Kidney epithelial cell (primary cell): ENCODE results near the gene TLCD5. TPM values are rescaled to one million over a fixed set of nuclear protein-coding genes. Genes with fewer than 3 reads are reported as not detected.

Experiments
- DNase-seq: peaks from one replicate; pipeline ENCODE4 v3.0.0-alpha.2; 2010; ENCODE audit warnings: low read depth
- H3K27me3 ChIP-seq: 2 replicates; pipeline ENCODE4 v1.6.0; 2011; ENCODE audit warnings: low read length; ENCODE audit not compliant: control insufficient read depth, insufficient read depth
- H3K36me3 ChIP-seq: 2 replicates; pipeline ENCODE4 v1.5.1; 2011; ENCODE audit warnings: low read length; ENCODE audit not compliant: control insufficient read depth, insufficient read depth
- H3K4me3 ChIP-seq: 2 replicates; pipeline ENCODE4 v1.5.1; 2011; ENCODE audit warnings: low read depth, mild to moderate bottlenecking, control low read depth, low read length
- total RNA-seq: library from RNA; depleted of rRNA; stranded (reverse); fragments of >200 nt; gene quantifications from 2 replicates; pipeline ENCODE4 v1.2.3, GENCODE V29; 2015
- TF ChIP-seq, protein P1 (sequence below): IDR thresholded peaks from 2 replicates; pipeline ENCODE4 v1.5.1; 2011; ENCODE audit warnings: mild to moderate bottlenecking, moderate library complexity, low read length, control low read depth, inconsistent platforms; ENCODE audit not compliant: insufficient read depth, poor library complexity, severe bottlenecking

The TLCD5 gene
- total RNA-seq, 1 donor from 2014 or later = 9.3 TPM

DNA sequence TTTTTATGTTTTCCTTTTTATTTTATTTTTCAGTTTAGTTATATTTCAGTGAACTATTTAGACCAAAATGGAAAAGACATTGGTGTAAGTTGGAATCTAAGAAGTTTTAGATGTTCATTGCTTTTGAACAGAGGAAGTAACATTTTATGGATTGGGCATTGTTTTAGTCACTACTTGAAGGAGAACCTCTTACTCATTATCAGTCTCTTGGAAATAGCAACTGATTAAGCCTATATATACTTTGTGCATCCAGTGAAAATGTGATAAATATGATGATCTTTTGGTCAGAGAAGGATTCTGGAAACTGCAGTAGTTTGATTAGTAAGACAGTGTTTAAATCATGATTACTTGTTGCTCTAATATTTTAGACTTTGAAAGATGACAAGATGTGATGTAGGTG is 25.5 kb downstream of the TLCD5 start:
- no peaks in the 10 kb centered on the region for H3K36me3 ChIP-seq
- no peak overlapping the region for H3K4me3 ChIP-seq
- TF ChIP-seq, protein P1, sequence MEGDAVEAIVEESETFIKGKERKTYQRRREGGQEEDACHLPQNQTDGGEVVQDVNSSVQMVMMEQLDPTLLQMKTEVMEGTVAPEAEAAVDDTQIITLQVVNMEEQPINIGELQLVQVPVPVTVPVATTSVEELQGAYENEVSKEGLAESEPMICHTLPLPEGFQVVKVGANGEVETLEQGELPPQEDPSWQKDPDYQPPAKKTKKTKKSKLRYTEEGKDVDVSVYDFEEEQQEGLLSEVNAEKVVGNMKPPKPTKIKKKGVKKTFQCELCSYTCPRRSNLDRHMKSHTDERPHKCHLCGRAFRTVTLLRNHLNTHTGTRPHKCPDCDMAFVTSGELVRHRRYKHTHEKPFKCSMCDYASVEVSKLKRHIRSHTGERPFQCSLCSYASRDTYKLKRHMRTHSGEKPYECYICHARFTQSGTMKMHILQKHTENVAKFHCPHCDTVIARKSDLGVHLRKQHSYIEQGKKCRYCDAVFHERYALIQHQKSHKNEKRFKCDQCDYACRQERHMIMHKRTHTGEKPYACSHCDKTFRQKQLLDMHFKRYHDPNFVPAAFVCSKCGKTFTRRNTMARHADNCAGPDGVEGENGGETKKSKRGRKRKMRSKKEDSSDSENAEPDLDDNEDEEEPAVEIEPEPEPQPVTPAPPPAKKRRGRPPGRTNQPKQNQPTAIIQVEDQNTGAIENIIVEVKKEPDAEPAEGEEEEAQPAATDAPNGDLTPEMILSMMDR = no peak
- no peaks in the 10 kb centered on the region for H3K27me3 ChIP-seq
- no peak for DNase-seq

DNA sequence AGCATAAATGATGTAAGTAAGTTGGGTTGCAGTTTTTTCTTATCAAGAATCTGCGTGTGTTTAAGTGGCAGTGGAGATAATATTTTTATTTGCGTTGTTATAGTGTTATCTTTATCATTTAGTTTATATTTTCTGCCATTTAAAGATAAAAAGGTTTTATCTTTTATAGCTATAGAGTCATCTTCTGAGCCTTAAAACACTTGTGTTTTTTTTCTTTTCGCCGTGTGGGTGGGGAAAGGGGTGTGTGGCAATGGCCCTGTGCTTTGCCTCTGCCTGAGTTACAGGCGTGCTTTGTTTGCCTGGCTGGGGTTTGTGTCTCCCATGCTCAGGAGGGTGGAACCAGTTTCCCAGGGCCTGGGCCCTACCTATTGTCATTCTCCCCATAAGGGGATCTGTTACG is 27.3 kb downstream of the TLCD5 start:
- H3K36me3 ChIP-seq = no peaks in the 10 kb centered on the region
- no peak for DNase-seq
- no peaks in the 10 kb centered on the region for H3K27me3 ChIP-seq
- TF ChIP-seq, protein P1 = no peak
- H3K4me3 ChIP-seq = no peak overlapping the region

DNA sequence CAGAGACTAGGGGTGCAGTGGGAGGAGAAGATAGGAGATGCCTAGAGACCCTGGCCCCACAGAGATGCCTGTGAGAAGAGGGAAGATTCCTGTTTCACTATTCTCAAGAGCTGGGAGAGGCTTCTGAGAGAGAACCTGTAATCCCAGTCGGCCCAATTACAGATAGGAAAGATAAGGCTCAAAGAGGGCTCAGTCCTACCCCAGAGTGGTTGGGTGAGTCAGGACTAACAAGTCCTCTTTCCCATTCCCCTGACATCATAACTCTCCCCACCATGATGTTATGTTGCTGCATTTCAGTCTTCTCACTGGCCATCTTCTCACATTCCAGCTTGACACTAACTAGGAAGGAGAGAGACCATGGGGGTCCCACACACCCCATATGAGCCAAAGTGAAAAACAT is 29.0 kb downstream of the TLCD5 start:
- Histone ChIP-seq H3K27me3 (no peaks in the 10 kb centered on the region), H3K4me3 (no peak overlapping the region), H3K36me3 (no peaks in the 10 kb centered on the region)
- DNase-seq = no peak
- TF ChIP-seq, protein P1 = no peak

DNA sequence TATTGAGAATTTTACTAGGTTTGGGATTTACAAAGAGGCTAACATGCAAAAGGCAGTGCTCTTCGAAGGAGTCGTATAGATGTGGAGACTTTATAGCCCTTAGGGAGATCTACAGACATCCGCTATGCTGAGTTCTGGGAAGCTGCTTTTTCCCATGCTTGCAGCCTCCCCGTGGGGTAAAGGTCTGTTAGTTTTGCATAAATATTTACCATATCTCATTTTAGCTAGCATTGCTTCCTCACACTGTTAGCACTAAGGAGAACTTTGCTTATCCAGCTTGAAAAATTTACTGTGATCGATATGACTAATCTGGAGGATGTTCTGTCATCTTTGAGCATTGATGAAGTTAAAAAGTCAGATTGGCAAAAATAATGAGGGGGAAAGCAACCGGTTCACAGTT is 29.7 kb downstream of the TLCD5 start:
- no peaks in the 10 kb centered on the region for H3K27me3 ChIP-seq
- DNase-seq = no peak
- no peaks in the 10 kb centered on the region for H3K36me3 ChIP-seq
- no peak overlapping the region for H3K4me3 ChIP-seq
- TF ChIP-seq, protein P1 = no peak

DNA sequence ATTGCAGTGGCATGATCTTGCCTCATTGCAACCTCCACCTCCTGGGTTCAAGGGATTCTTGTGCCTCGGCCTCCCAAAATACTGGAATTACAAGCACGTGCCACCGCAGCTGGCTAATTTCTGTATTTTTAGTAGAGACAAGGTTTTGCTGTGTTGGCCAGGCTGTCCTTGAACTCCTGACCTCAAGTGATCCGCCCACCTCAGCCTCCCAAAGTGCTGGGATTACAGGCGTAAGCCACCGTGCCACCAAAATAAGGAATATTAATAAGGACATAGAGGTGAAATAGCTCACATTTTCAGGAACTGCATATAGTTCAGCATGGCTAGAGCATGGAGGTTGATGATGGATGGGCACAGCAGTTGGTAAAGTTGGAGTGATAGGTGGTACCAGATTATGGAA is 32.5 kb downstream of the TLCD5 start:
- Histone ChIP-seq H3K27me3 (no peaks in the 10 kb centered on the region), H3K36me3 (no peaks in the 10 kb centered on the region), H3K4me3 (no peak overlapping the region)
- DNase-seq = no peak
- TF ChIP-seq, protein P1 = no peak

DNA sequence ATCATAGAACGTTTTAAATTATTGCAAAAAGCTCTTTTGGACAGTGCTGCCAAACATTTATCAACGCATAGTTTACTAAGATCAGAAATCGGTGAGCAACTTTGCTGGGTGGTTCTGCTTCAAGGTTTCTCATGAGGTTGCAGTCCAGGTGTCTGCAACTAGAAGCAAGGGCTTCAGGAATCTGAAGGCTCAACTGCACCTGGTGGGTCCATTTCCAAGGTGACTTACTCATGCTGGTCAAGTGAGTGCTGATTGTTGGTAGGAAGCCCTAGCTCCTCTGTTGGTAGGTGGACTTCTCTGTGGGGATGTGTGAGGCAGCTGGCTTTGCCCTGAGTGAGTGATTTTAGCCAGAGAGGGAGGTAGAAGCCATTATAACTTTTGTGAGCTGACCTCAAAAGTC is 33.6 kb downstream of the TLCD5 start:
- TF ChIP-seq, protein P1 = no peak
- Histone ChIP-seq H3K27me3 (no peaks in the 10 kb centered on the region), H3K36me3 (no peaks in the 10 kb centered on the region), H3K4me3 (no peak overlapping the region)
- DNase-seq = no peak
